Endometrial microvascular endothelial cells (primary cell): Measurements from ENCODE around the gene ERG28. TPM values are rescaled to one million over a fixed set of nuclear protein-coding genes. Genes with fewer than 3 reads are reported as not detected.
"Not testable (repeated sequence)": the region's sequence is repeated elsewhere in the genome, so short reads cannot be mapped to it uniquely, and the experiment has no call there.

Experiments
- in situ Hi-C: cut with HindIII; loops from 2 replicates; pipeline ENCODE4 v1.10.0; 2017; ENCODE audit warnings: low sequenced_read_pairs, low pct_unique_long_range_greater_than_20kb; ENCODE audit errors: inconsistent ontology term
- total RNA-seq: library from RNA; depleted of rRNA; stranded (reverse); fragments of >200 nt; gene quantifications from one replicate; pipeline ENCODE4 v1.2.3, GENCODE V29; 2015; ENCODE audit errors: inconsistent ontology term

Gene ERG28
- total RNA-seq, 1 donor from 2014 or later, result 12.4 TPM

GRCh38 chr14:75602503-75602902, 58.2 kb downstream of the ERG28 start:
- in situ Hi-C loops, result no loop called here

GRCh38 chr14:75601061-75601460, 59.6 kb downstream of the ERG28 start:
- in situ Hi-C loops, result not testable (repeated sequence)

GRCh38 chr14:75600100-75600499, 60.6 kb downstream of the ERG28 start:
- in situ Hi-C loops, result not testable (repeated sequence)

Other genes with a start within 250 kb of the ERG28 start
- 2.0 TPM for gene JDP2, start 232.9 kb downstream of the ERG28 start, total RNA-seq
- gene BATF, start 138.4 kb downstream of the ERG28 start, total RNA-seq, result not detected
- 3.1 TPM for gene FLVCR2, start 82.3 kb downstream of the ERG28 start, total RNA-seq
- 53.8 TPM for gene TTLL5, start 370 bp upstream of the ERG28 start, total RNA-seq